Dermis microvascular lymphatic vessel endothelial cell (primary cell): ENCODE measurements around the gene COMMD9. TPM values are rescaled to one million over a fixed set of nuclear protein-coding genes. Genes with fewer than 3 reads are reported as not detected.

Experiments used
- DNase-seq, 2 donors: peaks; one replicate each; pipeline versions ENCODE4 v3.0.0 to v3.0.0-alpha.2; 2010; ENCODE audit warnings: low read depth in 2 of 2
- total RNA-seq: library from RNA; depleted of rRNA; stranded (reverse); fragments of >200 nt; gene quantifications from 2 replicates; pipeline ENCODE4 v1.2.1, GENCODE V29; 2014

The COMMD9 gene
- total RNA-seq, 1 donor from 2014 or later = 12.8 TPM

DNA sequence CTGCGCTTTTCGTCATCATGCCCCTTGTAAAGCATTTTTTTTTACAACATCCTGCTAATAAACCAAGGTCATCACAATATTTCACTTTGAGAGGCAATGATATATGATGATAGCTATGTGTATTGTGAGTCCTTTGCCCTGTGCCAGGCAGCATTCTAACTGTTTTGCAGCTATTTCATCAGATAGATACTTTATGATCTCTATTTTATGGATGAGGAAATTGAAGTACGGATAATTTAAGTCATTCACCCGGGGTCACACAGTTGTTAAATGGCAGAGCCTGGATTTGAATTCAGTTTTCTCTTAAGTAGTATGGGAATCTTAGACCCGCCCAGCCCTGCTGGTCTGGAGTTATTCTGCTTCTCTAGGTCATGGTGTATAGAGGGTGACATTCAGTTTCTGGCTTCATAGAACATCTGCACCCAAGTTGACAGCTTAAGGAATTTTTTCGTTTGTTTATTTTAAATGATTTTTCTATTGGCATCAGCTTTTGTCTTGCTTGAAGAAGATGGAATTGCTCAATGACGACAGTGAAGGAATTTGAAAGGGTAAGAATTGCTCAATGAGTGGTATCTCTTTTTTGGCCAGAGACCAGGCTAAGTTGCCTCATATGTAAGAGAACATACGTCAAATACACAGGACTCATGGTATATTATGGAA, 7.8 kb upstream of the COMMD9 start:
- DNase-seq = no peak

DNA sequence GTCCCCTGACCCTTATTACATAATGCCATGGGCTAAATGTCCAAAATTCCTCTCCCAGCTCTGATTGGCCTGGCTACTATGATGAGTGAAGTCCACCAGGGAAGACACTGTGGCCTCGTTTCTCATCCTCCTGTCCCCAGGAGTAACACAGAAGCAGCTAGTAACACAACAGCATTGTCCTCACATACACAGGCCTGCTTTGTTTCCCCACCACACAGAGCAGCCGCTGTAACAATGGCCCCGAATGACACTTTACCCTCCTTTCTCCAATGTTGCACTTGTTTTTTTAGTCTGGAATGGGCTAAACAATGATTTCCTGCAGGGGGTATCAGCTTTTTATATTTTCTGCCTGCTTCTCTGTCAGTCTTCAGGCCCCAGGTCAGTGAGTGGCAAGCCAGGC, 6.7 kb upstream of the COMMD9 start, which contains the start of gene PRR5L:
TSS of gene PRR5L (plus strand) at position 363 of the 400 bp plus-strand sequence. CDS start 104,834 bp downstream, outside the sequence.
- DNase-seq = no peak

DNA sequence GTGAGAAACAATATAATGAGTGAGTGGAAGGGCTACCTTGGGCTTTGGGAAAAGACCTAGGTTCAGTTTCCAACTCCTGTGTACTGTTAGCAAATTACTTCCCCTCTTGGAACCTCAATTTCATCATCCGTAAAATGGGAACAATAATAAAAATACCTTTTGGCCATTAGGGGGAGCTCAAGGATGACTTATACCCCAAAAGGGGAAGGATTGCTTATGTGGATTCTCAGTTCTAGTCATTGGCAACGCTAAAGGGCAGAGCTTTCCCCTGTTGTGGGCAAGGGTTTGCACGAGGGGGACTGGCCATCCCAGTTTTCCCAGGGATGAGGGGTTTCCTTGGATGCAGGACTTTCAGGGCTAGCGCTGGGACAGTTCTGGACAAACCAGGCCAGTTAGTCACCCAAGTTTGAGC, 3.1 kb upstream of the COMMD9 start:
- DNase-seq = peak; percentile 11 to 40

DNA sequence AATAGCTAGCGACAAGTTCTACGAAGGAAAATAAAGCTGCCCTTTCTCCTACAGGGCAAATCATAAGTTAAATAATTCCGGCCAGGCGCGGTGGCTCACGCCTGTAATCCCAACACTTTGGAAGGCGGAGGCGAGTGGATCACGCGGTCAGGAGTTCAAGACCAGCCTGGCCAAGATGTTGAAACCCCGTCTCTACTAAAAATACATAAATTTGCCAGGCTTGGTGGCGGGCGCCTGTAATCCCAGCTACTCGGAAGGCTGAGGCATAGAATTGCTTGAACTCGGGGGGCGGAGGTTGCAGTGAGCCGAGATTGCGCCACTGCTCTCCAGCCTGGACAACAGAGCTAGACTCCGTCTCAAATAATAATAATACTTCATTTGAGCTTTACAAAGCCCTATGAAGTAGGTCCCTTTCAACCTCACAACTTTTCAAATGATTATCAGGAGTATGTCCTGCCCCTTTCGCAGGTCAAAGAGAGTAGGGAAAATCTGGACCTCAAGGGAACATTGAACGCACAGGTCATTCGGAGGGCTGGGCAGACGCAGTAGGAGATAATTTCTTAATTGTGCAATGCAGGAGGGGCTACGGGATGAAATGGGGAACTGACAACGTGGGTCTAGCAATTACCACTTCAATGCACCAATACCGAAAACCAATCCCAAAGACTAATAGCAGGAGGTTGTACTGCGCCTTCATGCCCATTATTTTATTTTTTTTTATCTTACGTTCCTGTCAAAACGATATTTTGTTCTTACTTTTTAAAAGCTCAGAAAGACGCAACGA, 590 bp downstream of the COMMD9 start:
- DNase-seq = no peak

DNA sequence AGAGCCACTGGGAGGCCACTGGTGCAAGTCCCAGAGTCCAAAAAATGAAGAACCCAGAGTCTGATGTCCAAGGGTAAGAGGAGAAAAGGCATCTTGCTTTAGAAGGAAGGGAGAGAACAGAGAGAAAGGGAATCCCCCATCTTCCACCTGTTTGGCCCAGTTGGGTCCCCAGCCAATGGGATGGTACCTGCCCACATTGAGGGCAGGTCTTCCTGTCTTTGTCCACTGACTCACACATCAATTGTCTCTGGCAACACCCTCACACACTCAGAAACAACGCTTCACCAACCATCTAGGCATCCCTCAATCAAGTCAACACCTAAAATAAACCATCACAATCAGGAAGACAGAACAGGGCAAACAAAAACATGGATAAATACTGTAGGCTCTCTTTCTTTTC, 6.3 kb downstream of the COMMD9 start:
- DNase-seq = no peak

DNA sequence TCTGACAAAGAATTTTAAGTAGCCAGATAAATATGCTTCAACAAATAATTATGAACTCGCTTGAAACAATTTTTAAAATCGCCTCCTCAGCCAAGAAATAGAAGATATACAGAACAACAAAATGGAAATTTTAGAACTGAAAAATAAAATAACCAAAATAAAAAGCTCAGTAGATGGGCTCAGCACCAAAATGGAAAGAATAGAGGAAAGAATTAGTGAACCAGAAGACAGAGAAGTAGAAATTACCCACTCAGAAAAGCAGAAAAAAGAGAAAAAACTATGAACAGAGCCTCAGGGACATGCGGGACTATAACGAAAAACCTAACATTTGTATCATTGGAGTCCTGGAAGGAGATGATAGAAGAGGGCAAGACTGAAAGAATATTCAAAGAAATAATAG, 7.4 kb downstream of the COMMD9 start:
- DNase-seq = no peak

DNA sequence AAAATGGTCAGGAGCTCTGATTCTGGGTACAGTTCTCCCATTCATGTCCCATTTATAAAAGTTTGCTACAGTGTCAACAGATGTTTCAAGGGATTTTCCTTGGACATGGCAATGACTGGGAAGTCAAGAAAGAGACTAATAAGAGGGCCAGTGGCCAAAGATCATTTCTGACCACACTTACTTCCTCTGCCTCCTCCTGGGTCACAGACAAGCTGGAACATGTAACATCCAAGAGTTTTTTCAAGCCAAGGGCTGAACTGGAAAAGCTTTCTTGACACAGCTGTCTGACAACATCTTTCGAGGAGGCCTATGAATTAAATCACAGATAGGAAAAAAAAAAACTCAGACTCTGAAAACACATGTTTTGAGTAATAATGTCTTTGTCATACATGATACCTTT, 8.7 kb downstream of the COMMD9 start:
- DNase-seq = no peak

DNA sequence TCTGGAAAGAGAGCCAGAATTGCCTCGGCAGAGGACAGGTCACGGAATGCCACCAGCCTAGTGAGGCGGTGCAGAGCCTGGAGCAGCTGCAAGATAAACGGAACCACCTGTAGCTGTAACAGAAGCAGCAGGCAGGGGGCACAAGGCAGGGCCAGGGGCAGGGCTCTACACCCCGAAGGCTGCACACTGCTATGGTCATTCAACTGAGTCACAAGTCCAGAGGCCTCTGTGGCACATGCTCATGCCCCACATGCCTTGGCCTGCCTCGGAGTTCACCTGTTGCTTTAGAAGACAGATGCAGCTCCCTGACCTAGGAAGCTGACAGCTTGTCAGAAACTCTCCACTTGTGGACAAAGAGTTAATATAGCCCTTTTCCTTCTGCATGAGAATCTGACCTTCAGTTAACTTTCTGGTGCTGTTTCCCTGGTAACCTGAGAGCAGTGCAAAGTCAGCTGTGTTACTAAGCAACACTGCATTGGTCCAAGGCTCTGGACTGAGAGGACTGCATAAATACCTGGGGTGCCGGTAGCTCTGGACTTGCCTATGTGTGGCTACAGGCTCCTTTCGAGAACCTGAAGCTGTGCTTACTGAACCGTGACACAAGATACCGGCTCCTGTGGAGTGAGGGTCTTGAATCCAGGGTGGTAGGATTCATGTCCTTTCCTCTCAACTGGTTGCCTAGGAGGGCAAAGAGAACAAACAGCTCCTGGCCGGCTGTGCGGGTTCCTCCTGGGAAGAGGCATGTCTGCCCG, 10.5 kb downstream of the COMMD9 start:
- DNase-seq = no peak

DNA sequence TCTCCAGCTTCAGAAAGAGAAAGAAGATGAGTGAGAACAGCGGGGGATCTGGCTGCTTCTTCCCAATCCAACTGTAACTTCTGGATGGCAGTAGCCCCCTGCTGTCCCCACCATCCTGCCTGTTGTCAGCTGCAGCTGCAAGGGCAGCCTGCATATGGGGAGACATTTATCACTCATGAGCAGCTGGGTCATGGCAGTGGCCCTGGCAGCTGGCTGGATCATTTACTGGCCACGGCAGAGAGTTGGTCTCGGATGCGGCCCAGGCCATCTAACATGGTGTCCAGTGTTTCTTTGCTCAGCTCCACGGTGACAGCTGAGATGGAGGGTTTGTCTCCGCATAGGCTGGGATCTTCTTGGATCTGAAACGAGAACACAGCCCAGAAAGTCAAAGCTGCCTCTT, 14.8 kb downstream of the COMMD9 start:
- no peak for DNase-seq

DNA sequence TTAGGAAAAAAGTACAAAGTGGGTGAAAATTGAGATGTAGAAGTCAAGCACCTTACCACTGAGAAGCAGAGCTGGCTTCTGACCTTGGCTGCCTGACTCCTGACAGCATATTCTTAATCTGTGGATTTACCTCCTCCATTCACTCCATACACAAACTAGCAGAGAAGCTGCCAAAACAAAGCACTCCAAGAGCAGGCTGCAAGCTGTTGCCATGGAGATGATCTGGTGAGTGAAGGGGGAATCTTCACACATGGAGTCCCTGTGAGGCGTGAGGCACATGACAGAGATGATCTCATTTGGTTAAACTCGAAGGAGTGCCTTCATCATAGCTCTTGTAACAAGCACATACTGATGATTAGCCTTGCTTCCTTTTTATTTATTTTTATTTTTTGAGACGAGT, 16.1 kb downstream of the COMMD9 start:
- DNase-seq = no peak

DNA sequence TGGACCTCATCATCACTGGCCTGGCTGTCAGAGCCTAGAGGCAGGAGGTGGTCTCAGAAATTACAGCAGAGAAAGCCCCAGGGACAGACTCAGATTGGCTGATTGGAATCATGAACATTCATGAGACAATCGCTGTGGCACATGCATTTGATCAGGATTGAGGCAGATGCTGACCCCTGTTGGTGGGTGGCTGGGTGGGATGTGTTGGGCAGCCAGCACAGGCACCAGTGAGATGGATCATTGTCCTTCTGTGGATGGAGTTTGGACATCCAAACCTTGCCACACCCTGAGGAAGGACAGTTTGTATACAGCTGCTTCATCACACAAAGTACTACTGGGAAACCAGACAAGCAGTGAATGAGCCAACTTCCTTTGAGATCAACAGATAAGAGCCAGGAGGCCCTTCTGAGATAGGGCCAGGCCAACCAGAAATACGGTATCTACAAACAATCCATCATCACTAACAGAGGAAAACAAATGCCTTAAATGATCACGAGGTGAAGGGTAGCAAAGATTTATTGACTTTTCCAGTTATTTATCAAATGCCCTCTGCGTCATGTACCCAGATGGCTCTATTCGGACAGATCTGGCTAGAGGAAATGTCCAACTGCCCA, 17.3 kb downstream of the COMMD9 start:
- DNase-seq = peak in 1 of 2 donors; percentile 43

DNA sequence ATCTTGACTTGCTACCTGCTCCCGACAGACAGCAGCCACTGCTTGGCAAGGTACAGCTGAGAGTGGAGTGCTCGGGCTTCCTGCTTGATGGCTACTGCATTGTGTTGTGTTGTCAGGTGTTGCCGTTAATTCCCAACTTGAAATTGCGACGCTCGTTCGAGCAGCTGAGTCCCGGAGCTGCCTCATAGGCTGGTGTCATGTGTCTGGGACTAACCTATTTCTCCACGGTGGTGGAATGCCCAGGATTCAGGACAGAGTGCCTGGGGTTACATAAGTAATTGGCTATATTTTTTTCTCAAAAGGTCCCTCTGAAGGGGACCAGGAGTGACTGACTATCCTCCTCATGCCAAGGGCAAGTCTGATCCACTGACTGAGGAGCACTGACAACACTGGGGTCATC, 18.5 kb downstream of the COMMD9 start:
- DNase-seq = no peak

DNA sequence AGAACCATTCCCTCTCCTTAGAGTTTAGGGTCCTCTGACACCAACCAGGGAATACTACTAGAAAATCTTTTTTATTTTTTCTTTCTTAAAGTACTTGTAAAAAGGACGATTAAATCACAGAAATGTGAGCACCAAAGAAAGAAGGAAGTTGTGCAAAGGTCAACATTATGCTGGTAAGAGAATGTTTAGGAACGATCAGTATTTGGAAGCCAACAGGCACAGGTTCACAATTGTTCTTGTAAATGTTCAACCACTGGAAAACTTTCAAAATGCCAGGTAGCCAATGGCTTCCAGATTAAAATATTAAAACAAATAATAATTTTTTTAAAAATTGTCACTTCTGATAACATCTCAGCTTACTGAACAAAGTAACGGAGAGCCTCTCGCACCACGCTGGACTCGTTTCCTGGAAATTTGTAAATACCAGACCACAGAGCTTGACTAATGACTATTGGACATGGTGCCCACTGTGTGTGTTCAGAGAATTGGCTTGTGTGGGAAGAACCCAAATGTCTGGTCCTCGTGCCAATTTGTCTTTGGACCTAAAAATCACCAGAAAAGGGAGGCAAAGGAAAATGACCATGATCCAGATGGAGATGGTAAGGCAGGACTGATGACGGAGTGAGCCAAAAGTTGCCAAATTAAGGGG, 20.8 kb downstream of the COMMD9 start:
- DNase-seq = no peak

DNA sequence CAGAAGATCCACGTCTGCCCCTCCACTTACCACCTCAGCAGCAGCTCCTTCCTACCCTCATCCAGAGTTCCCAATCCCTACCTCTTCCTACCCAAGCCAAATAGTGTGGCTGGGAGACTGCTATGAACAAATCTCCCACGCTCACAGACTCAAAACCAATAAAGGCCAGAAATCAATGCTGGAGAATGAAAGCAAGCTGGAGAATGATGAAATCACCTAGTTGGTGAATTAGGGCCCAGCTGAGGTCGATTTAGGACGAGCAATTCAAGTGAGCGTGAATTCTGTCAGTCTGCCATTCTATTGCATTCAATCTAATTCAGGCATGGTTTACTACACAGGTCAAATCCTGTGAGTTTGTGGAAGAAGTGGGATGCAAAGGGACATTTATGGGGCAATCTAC, 22.5 kb downstream of the COMMD9 start:
- DNase-seq = no peak

DNA sequence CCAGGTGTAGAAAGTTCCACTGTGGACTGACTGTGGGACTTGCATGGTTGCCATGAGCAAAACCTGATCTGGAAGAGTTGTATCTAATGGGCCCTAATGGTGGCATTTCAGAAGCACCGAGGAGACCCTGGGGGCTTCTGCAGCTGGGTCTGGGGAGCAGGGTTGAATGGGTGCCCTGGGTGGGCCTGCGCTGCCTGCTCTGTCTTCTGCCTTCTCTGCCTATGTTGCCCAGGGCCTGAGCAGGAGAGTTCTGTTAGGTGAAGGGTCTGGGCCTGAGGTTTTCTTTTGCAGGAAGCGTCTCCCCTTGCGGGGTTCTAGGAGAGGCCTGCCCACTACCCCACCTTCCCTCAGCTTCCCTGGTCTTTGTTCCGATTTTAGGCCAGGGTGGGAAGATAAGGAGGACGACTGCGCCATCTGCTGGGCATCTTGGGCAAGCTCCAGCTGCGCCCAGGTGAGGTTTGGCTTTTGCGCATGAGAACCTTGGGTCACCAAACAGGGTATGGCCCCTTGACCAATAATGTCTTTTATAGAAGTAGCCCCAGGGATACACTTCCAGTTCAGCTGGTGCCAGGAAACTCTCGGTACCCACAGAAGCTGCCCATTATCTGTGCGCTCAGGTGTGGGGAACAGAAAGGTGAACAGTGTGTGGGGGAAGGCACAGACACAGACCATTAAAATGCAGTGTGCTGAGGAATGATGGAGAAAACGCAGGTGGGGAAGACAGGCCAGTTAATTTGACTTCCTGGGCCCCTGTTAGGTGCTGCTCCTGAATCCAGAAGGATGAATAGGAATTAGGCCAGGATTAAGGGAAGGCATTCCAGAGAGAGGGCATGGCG, 23.2 kb downstream of the COMMD9 start:
- peak; percentile 15 to 46 for DNase-seq

DNA sequence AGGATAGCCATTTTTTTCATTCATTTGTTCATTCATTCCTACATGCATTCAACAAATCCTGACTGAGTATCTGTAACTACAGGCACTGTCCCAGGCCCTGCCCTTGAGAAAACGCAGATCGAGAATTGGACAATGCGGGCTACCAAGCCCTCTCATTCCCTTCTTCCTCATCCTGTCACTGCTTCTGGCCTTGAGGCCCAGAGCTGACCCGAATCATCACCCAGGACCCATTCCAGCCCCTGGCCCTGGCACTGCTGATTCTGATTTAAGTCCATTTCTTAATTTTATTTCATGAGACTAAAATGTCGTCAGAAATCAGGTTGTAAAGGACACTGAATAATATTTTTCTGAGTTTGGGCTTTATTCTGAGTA, 24.3 kb downstream of the COMMD9 start:
- no peak for DNase-seq

DNA sequence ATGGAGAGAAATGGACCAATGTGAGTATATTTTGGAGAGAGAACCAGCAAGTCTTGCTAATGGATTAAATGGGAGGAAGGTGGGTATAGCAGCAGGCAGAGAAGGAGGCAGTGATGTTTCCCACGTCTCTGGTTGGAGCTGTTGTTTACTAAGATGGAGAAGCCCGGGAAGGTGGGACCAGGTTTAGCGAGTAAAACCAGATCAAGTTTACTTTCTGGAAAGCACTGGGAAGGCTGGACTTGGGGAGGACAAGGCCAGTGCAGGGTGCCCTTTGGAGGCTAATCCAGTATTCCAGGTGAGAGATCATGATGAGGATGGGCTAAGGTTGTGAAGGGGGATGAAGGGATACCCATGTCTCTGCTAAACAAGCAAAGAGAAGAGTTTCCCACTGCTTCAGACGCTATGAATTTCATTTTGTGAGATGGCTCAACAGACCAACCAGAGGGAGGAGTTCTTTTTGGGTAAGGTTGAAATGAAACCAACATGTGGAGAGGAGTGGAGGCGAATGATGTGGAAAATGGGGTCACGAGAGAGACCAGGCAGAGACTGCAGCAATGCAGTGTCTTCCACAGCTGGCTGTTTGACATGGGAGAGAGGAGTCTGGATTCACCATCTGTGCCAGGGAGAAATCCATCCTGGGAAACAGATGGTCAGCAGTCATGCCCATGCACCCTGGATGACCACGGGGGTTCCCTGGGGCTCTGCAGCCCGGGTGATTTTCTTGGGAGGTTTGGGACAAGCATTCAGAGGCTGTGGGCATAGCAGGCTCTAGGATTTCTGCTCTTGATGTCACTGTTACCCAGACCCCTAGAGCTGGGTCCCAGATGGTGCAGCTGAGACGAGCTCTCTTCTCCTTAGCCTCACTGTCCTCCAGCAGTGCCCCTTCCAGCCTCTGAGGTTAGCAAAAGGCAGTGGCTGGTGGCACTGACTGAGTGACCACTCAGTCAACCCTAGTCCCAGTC, 24.9 kb downstream of the COMMD9 start:
- no peak for DNase-seq

DNA sequence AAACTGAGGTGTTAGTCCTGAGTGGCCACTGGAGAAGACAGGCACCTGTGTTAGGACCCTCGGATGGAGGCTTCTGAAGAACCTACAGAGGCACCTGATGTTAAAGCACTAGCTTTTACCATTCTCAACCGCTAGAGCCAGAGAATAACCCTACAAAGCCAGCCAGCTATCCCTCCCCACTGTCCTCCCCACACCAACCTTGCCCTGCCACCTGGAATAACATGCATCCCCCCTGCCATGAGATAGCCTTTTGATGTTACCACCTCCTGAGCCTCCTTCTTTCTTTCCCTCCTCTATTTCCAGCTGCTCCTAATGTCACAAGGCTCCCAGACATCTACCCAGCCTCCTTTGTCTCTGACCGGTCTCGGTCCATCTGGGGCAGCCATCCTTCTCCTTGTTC, 28.1 kb downstream of the COMMD9 start:
- no peak for DNase-seq

DNA sequence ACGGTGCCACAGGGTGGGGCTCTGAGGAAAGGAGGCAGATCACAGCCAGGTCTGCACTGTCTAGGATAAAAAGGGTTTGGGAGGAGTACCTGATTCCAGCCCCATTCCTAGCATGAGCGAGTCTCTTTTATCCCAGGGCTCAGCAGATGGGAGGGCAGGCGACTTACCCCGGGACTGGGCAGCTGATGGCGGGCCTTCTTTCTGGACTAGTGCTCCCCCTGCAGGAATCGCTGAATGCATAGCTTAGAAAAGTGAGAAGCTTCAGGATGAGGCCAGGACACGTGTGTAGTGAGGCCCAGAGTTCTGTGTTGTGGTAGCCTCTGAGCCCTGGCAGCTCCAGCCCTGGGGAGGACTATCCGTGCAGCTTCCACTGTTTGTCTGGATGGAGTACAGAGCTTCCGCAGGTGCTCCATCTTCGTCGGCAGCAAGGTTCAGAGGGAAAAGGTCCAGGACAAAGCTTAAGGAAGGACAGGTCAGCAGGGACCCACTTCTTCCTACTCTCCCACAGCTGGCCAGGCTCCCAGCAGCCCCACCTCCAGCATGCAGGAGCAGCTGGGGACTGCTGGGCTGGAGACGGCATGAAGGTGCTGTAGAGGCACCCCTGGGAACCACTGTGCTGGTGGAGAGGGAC, 30.4 kb downstream of the COMMD9 start:
- DNase-seq = peak; percentile 49 to 81
